ENCODE data around the gene ERFE.

DNA sequence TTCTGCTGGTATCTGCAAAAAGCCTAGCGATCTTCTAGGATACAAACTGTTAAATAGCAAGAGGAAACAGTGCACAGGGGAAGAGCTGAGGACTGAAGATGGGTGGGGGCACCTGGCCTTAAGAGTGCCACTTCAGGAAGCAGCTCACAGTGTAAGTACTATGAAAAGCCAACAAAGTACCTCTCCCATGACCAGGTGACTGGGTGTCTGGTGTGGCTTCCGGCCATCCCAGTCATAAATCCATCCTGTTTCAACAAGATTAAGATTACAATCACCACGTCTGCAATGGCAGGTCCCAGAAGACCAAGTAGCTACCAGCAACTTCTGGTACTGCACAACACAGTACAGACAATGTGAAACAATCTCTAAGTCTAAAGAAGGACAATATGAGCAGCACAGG is 15.9 kb downstream of the ERFE start:
- no peak for TF ChIP-seq POLR2AphosphoS5 (IDR thresholded peaks at IDR 0.05; ENCODE audit: insufficient read depth, low read depth, low read length)
- TF ChIP-seq POLR2A (IDR thresholded peaks at IDR 0.05; ENCODE audit: low read depth, low read length): no peak
- TF ChIP-seq, protein P1, sequence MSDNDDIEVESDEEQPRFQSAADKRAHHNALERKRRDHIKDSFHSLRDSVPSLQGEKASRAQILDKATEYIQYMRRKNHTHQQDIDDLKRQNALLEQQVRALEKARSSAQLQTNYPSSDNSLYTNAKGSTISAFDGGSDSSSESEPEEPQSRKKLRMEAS (IDR thresholded peaks at IDR 0.05; ENCODE audit: insufficient read depth, insufficient read length): no peak

Data from endothelial cell of umbilical vein (primary cell).